HG03095 (cell line): ENCODE results near the gene EIF4ENIF1.
"Not testable (repeated sequence)": the region's sequence is repeated elsewhere in the genome, so short reads cannot be mapped to it uniquely, and the experiment has no call there.

Experiments
- ATAC-seq: cut with Tn5 transposase; IDR thresholded peaks from one replicate; pipeline ENCODE4 v1.9.1; 2021; ENCODE audit warnings: moderate library complexity; ENCODE audit not compliant: unreplicated experiment

Gene EIF4ENIF1

GRCh38 chr22:31493355-31493754, 3.7 kb upstream of the EIF4ENIF1 start:
- not testable (repeated sequence) for ATAC-seq

GRCh38 chr22:31492151-31492550, 2.5 kb upstream of the EIF4ENIF1 start:
- ATAC-seq: no peak

GRCh38 chr22:31491218-31491962, 1.7 kb upstream of the EIF4ENIF1 start:
- no peak for ATAC-seq

- peak; percentile 51 for ATAC-seq
Measured at GRCh38 chr22:31490496-31490925, 869 bp upstream of the EIF4ENIF1 start.

GRCh38 chr22:31488988-31489617, 539 bp downstream of the EIF4ENIF1 start:
- no peak for ATAC-seq

GRCh38 chr22:31488346-31488883, 1.2 kb downstream of the EIF4ENIF1 start:
- no peak for ATAC-seq

GRCh38 chr22:31486951-31487350, 2.7 kb downstream of the EIF4ENIF1 start:
- no peak for ATAC-seq

GRCh38 chr22:31486369-31486768, 3.3 kb downstream of the EIF4ENIF1 start:
- not testable (repeated sequence) for ATAC-seq

- ATAC-seq: not testable (repeated sequence)
Measured at GRCh38 chr22:31482470-31482869, 7.2 kb downstream of the EIF4ENIF1 start.

GRCh38 chr22:31481129-31481528, 8.5 kb downstream of the EIF4ENIF1 start:
- no peak for ATAC-seq

GRCh38 chr22:31477329-31477728, 12.3 kb downstream of the EIF4ENIF1 start:
- ATAC-seq: peak; percentile 73

- ATAC-seq: no peak
Measured at GRCh38 chr22:31475800-31476199, 13.8 kb downstream of the EIF4ENIF1 start.

- ATAC-seq: no peak
Measured at GRCh38 chr22:31474743-31475142, 14.9 kb downstream of the EIF4ENIF1 start.

- ATAC-seq: no peak
Measured at GRCh38 chr22:31465307-31465706, 24.3 kb downstream of the EIF4ENIF1 start.

GRCh38 chr22:31461699-31462098, 27.9 kb downstream of the EIF4ENIF1 start:
- ATAC-seq: no peak

- ATAC-seq: no peak
Measured at GRCh38 chr22:31451709-31452571, 37.7 kb downstream of the EIF4ENIF1 start.

- ATAC-seq: no peak
Measured at GRCh38 chr22:31449506-31449905, 40.1 kb downstream of the EIF4ENIF1 start.

GRCh38 chr22:31448382-31448781, 41.3 kb downstream of the EIF4ENIF1 start:
- ATAC-seq: no peak

GRCh38 chr22:31447337-31447736, 42.3 kb downstream of the EIF4ENIF1 start:
- ATAC-seq: no peak

- no peak for ATAC-seq
Measured at GRCh38 chr22:31446767-31447166, 42.9 kb downstream of the EIF4ENIF1 start.

GRCh38 chr22:31446208-31446607, 43.4 kb downstream of the EIF4ENIF1 start:
- ATAC-seq: no peak
